Peyer's patch (tissue), 4 donors: ENCODE results near the gene ESR2. TPM values are rescaled to one million over a fixed set of nuclear protein-coding genes. Genes with fewer than 3 reads are reported as not detected.

Source experiments
- DNase-seq, 3 donors: peaks; one replicate each; pipeline ENCODE4 v3.0.0-alpha.2; 2017 to 2019
- H3K27ac ChIP-seq, 4 donors: fragments of 200-600 bp; sonication (generic); one replicate each; pipeline ENCODE4 v1.5.1; 2016 to 2019
- H3K27me3 ChIP-seq, 2 donors: fragments of 200-600 bp; sonication (generic); one replicate each; pipeline ENCODE4 v1.5.1; 2019
- H3K36me3 ChIP-seq, 3 donors: fragments of 200-600 bp; sonication (generic); one replicate each; pipeline ENCODE4 v1.5.1; 2016 to 2019
- H3K4me1 ChIP-seq, 4 donors: fragments of 200-600 bp; sonication (generic); one replicate each; pipeline ENCODE4 v1.5.1; 2016 to 2019
- H3K4me3 ChIP-seq, 4 donors: fragments of 200-600 bp; sonication (generic); 1 replicate in 3 of 4; 2 replicates in 1 of 4; pipeline ENCODE4 v1.5.1; 2016 to 2019; ENCODE audit warnings: mild to moderate bottlenecking in 1 of 4
- H3K9me3 ChIP-seq, 4 donors: fragments of 200-600 bp; sonication (generic); one replicate each; pipeline ENCODE4 v1.5.1; 2016 to 2019; ENCODE audit warnings: mild to moderate bottlenecking in 1 of 4
- POLR2A ChIP-seq, 2 donors: fragments of 450-650 bp; IDR thresholded peaks; one replicate each; pipeline ENCODE4 v1.5.1; 2017; ENCODE audit warnings: antibody characterized with exemption in 2 of 2, mild to moderate bottlenecking in 2 of 2, moderate library complexity in 2 of 2
- total RNA-seq, 4 donors: library from RNA; depleted of rRNA; stranded (reverse); fragments of >200 nt; gene quantifications; one replicate each; pipeline ENCODE4 v1.1.0, GENCODE V29; 2016
- TF ChIP-seq, protein P1 (sequence below), 6 experiments: fragments of 450-650 bp in 4 of 6; fragments of 200-600 bp in 2 of 6; sonication (generic) in 1 of 6; IDR thresholded peaks; one replicate each; pipeline ENCODE4 v1.5.1; 2017 to 2019; ENCODE audit warnings: antibody characterized with exemption in 6 of 6, mild to moderate bottlenecking in 3 of 6, moderate library complexity in 1 of 6

The ESR2 gene
- total RNA-seq, 4 donors from 2014 or later: 0.66 to 6.6 (median 1.1) TPM; not detected in 1

DNA sequence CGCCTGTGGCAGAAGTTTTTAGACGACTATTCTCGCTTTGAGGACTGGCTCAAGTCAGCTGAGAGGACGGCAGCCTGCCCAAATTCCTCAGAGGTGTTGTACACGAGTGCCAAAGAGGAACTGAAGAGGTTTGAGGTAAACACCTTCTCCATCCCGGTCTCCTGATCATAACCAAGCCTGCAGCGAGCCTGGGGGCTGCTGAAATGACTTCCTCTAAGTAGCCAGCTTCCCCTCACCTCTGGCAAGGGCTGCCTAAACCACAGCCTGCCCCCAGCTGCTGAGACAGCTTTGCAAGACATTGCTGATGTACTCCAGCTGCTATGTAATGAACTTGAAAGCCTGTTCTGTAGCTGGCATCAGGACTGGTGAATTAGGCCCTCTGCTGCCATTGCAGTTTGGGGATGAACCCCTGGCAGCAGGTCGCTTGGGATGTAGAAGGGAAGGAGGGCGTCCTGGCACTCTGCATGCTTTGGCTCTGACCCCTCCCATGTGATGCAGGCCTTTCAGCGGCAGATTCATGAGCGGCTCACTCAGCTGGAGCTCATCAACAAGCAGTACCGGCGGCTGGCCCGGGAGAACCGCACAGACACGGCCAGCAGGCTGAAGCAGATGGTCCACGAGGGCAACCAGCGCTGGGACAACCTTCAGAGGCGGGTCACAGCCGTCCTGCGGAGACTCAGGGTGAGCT, 84.6 kb downstream of the ESR2 start:
- no peaks in the 10 kb centered on the region for H3K27me3 ChIP-seq
- H3K9me3 ChIP-seq: no peaks in the 10 kb centered on the region
- peaks cover 0 to 5% (median 2%) of the 10 kb centered on the region in 4 donors for H3K4me1 ChIP-seq
- no peak for TF ChIP-seq POLR2A (IDR thresholded peaks at IDR 0.05)
- TF ChIP-seq, protein P1, sequence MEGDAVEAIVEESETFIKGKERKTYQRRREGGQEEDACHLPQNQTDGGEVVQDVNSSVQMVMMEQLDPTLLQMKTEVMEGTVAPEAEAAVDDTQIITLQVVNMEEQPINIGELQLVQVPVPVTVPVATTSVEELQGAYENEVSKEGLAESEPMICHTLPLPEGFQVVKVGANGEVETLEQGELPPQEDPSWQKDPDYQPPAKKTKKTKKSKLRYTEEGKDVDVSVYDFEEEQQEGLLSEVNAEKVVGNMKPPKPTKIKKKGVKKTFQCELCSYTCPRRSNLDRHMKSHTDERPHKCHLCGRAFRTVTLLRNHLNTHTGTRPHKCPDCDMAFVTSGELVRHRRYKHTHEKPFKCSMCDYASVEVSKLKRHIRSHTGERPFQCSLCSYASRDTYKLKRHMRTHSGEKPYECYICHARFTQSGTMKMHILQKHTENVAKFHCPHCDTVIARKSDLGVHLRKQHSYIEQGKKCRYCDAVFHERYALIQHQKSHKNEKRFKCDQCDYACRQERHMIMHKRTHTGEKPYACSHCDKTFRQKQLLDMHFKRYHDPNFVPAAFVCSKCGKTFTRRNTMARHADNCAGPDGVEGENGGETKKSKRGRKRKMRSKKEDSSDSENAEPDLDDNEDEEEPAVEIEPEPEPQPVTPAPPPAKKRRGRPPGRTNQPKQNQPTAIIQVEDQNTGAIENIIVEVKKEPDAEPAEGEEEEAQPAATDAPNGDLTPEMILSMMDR (IDR thresholded peaks at IDR 0.05): no peak
- H3K27ac ChIP-seq: peak overlapping the region in 3 of 4 donors; percentile 1 to 70 (median 46)
- peak in 2 of 3 donors; percentile 83 to 86 for DNase-seq
- H3K36me3 ChIP-seq: peaks cover 0 to 61% (median 0%) of the 10 kb centered on the region in 3 donors
- peak overlapping the region in 1 of 4 donors; percentile 7 for H3K4me3 ChIP-seq

DNA sequence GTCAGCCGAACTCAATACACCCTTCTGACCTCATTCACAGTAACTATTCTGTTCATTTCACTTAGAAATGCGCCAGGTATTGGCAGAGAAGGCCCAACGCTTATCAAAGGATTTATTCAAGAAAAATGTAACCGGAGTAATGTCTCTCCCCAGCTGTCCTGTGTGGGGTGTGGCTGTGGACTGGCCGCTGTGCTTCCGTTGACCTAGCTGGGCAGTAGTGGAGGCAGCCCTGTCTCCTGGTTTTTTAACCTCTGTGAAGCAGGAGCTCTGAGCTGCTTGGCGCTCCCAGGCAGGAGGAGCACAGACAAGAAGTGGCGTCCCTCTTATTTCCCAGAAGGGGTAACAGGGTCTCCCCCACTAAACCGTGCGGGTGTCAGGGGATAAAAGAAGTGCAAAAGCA, 85.2 kb downstream of the ESR2 start:
- no peaks in the 10 kb centered on the region for H3K9me3 ChIP-seq
- DNase-seq: peak in 1 of 3 donors; percentile 34
- peaks cover 0 to 55% (median 0%) of the 10 kb centered on the region in 3 donors for H3K36me3 ChIP-seq
- no peak for TF ChIP-seq POLR2A (IDR thresholded peaks at IDR 0.05)
- TF ChIP-seq, protein P1 (IDR thresholded peaks at IDR 0.05): no peak
- no peak overlapping the region for H3K4me3 ChIP-seq
- H3K27ac ChIP-seq: peak overlapping the region in 2 of 4 donors; percentile 46 to 70
- peaks cover 0 to 5% (median 2%) of the 10 kb centered on the region in 4 donors for H3K4me1 ChIP-seq
- no peaks in the 10 kb centered on the region for H3K27me3 ChIP-seq

DNA sequence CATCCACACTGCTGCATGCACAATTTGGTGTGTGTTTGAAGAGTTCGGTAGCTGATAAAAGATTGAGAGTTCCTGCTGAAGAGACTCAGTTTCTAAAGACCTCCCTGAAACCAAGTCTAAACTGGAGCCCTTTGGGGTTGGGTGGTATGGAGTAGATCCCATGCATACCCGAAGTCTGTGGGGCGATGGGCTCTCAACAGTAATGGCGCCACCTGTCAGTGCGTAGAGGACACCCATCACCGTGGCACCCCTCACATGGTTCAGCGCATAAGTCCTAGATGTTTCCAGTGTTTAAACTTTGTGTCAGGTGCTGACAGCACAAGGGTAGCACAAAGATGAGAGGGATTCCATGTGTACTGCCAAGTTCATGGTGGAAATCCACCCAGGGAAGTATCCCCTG, 85.9 kb downstream of the ESR2 start:
- Histone ChIP-seq H3K27ac (peak overlapping the region in 1 of 4 donors; percentile 8), H3K4me1 (peaks cover 0 to 5% (median 2%) of the 10 kb centered on the region in 4 donors), H3K27me3 (no peaks in the 10 kb centered on the region), H3K36me3 (peaks cover 0 to 49% (median 0%) of the 10 kb centered on the region in 3 donors), H3K9me3 (no peaks in the 10 kb centered on the region), H3K4me3 (no peak overlapping the region)
- no peak for DNase-seq
- no peak for TF ChIP-seq POLR2A (IDR thresholded peaks at IDR 0.05)
- TF ChIP-seq, protein P1 (IDR thresholded peaks at IDR 0.05): no peak

DNA sequence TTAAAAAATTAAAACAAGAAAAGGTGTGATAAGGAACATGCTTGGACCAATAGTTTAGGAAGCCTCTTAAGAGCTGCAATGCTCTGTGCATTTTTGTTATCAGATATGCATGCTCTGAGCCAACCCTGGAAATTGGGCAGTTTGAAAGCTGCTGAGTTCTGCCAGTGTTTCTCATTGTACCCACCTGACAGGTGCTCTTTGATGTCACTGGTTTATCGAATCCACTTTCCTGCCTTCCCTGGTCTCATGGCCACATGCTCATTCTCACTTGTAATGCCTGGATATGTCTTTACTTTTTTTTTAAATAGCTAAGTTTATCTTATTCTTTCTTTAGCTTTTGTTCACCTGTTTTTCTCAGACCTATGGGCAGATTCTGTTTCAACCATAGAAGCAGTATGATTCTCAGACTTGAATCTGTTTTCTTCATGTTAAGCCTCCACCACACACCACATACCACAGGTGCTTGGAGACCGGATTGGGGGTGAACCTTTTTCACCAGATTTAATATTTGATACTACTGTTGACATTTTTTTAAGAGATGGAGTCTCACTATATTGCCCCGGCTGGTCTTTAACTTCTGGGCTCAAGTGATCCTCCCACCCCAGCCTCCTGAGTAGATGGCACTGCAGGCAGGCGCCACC, 90.7 kb downstream of the ESR2 start:
- Histone ChIP-seq H3K9me3 (no peaks in the 10 kb centered on the region), H3K27me3 (no peaks in the 10 kb centered on the region), H3K4me3 (no peak overlapping the region), H3K36me3 (peaks cover 0 to 11% (median 0%) of the 10 kb centered on the region in 3 donors), H3K27ac (no peak overlapping the region), H3K4me1 (no peaks in the 10 kb centered on the region)
- no peak for DNase-seq
- no peak for TF ChIP-seq POLR2A (IDR thresholded peaks at IDR 0.05)

DNA sequence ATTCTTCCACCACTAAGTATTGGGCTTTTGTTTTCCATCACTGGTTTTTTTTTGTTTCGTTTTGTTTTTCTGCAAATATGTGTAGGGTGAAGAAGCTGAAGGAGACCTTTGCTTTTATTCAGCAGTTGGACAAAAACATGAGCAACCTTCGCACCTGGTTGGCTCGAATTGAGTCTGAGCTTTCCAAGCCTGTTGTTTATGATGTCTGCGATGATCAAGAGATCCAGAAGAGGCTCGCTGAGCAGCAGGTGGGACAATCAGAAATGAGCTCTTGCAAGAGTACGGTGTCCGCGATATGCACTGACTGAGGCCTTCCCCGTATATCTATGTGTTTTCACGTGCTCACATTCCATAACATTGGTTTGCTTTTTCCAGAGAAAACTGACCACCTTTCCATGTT, 91.5 kb downstream of the ESR2 start:
- H3K27ac ChIP-seq: no peak overlapping the region
- peaks cover 0 to 8% (median 0%) of the 10 kb centered on the region in 3 donors for H3K36me3 ChIP-seq
- H3K27me3 ChIP-seq: no peaks in the 10 kb centered on the region
- no peak for DNase-seq
- H3K4me1 ChIP-seq: no peaks in the 10 kb centered on the region
- no peaks in the 10 kb centered on the region for H3K9me3 ChIP-seq
- TF ChIP-seq, protein P1 (IDR thresholded peaks at IDR 0.05): no peak
- no peak for TF ChIP-seq POLR2A (IDR thresholded peaks at IDR 0.05)
- no peak overlapping the region for H3K4me3 ChIP-seq

DNA sequence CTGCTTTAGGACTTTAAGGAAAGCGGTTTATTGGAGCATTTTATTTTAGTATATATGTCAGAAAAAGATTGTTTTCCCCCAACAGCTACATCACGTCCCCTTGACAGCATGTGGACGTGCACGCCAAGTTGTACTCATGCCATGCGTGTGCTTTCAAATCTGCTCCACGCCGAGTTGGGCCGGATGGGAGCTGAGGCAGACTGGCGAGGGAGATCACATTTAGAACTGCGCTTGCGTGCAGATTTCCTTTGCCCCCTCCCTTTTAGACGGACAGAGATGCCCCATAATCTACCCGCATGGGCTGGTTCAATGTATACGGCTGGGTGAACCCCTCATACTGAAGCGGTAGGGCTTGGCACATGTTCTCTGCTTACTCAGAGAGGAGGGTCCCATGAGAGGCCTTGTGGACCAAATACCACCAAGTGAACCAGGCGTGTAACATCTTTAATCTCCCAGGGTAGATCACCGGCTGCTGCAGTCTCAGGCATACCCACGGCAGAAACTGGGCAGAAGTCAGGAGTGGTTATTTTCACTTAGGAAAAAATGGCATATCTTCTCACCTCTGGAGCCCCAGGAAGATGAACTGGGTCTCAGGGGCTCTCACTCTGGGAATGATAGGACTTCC, 92.1 kb downstream of the ESR2 start:
- Histone ChIP-seq H3K27ac (no peak overlapping the region), H3K9me3 (no peaks in the 10 kb centered on the region), H3K27me3 (no peaks in the 10 kb centered on the region), H3K4me1 (no peaks in the 10 kb centered on the region), H3K36me3 (peaks cover 0 to 8% (median 0%) of the 10 kb centered on the region in 3 donors), H3K4me3 (no peak overlapping the region)
- no peak for TF ChIP-seq POLR2A (IDR thresholded peaks at IDR 0.05)
- TF ChIP-seq, protein P1 (IDR thresholded peaks at IDR 0.05): no peak
- DNase-seq: no peak
